Measurements from ENCODE around the gene OR9Q1.
"Not testable (repeated sequence)": the region's sequence is repeated elsewhere in the genome, so short reads cannot be mapped to it uniquely, and the experiment has no call there.

OR9Q1 gene

GRCh38 chr11:58023435-58023931, at the start of gene OR9Q1:
Gene OR9Q1 (plus strand): TSS chr11:58023881. CDS start chr11:58179445, 155,564 bp downstream.
- no peak for DNase-seq (ENCODE audit: low read depth)

GRCh38 chr11:57974132-57974531, 49.5 kb upstream of the OR9Q1 start:
- no peak for DNase-seq (ENCODE audit: low read depth)

GRCh38 chr11:57974848-57975601, 48.7 kb upstream of the OR9Q1 start:
- no peak for DNase-seq (ENCODE audit: low read depth)

GRCh38 chr11:57977709-57978108, 46.0 kb upstream of the OR9Q1 start:
- no peak for DNase-seq (ENCODE audit: low read depth)

GRCh38 chr11:57978686-57979531, 44.8 kb upstream of the OR9Q1 start:
- peak; percentile 8 for DNase-seq (ENCODE audit: low read depth)

GRCh38 chr11:57979532-57980079, 44.1 kb upstream of the OR9Q1 start:
- no peak for DNase-seq (ENCODE audit: low read depth)

- DNase-seq (ENCODE audit: low read depth): no peak
Measured at GRCh38 chr11:57980201-57980600, 43.5 kb upstream of the OR9Q1 start.

- no peak for DNase-seq (ENCODE audit: low read depth)
Measured at GRCh38 chr11:57981536-57981935, 42.1 kb upstream of the OR9Q1 start.

GRCh38 chr11:57982776-57983175, 40.9 kb upstream of the OR9Q1 start:
- DNase-seq (ENCODE audit: low read depth): no peak

- no peak for DNase-seq (ENCODE audit: low read depth)
Measured at GRCh38 chr11:57983191-57983590, 40.5 kb upstream of the OR9Q1 start.

- DNase-seq (ENCODE audit: low read depth): not testable (repeated sequence)
Measured at GRCh38 chr11:57999523-57999922, 24.2 kb upstream of the OR9Q1 start.

- not testable (repeated sequence) for DNase-seq (ENCODE audit: low read depth)
Measured at GRCh38 chr11:58000021-58000420, 23.7 kb upstream of the OR9Q1 start.

GRCh38 chr11:58000699-58001098, 23.0 kb upstream of the OR9Q1 start:
- no peak for DNase-seq (ENCODE audit: low read depth)

GRCh38 chr11:58003036-58003435, 20.6 kb upstream of the OR9Q1 start:
- no peak for DNase-seq (ENCODE audit: low read depth)

- DNase-seq (ENCODE audit: low read depth): no peak
Measured at GRCh38 chr11:58003591-58003990, 20.1 kb upstream of the OR9Q1 start.

- DNase-seq (ENCODE audit: low read depth): no peak
Measured at GRCh38 chr11:58004664-58005063, 19.0 kb upstream of the OR9Q1 start.

- DNase-seq (ENCODE audit: low read depth): peak; percentile 14
Measured at GRCh38 chr11:58006940-58007339, 16.7 kb upstream of the OR9Q1 start.

GRCh38 chr11:58011771-58012170, 11.9 kb upstream of the OR9Q1 start:
- no peak for DNase-seq (ENCODE audit: low read depth)

GRCh38 chr11:58024601-58025091, 965 bp downstream of the OR9Q1 start:
- DNase-seq (ENCODE audit: low read depth): peak; percentile 12

GRCh38 chr11:58027341-58027740, 3.7 kb downstream of the OR9Q1 start:
- peak; percentile 66 for DNase-seq (ENCODE audit: low read depth)

- peak; percentile 53 for DNase-seq (ENCODE audit: low read depth)
Measured at GRCh38 chr11:58028687-58029411, 5.2 kb downstream of the OR9Q1 start.

- no peak for DNase-seq (ENCODE audit: low read depth)
Measured at GRCh38 chr11:58030653-58031052, 7.0 kb downstream of the OR9Q1 start, which contains the start of gene OR6Q1. Gene OR6Q1 (plus strand): TSS chr11:58030953. CDS start chr11:58030953, 0 bp downstream.

Measured in amniotic epithelial cell (primary cell).